ENCODE data around the gene GDI1.

DNA sequence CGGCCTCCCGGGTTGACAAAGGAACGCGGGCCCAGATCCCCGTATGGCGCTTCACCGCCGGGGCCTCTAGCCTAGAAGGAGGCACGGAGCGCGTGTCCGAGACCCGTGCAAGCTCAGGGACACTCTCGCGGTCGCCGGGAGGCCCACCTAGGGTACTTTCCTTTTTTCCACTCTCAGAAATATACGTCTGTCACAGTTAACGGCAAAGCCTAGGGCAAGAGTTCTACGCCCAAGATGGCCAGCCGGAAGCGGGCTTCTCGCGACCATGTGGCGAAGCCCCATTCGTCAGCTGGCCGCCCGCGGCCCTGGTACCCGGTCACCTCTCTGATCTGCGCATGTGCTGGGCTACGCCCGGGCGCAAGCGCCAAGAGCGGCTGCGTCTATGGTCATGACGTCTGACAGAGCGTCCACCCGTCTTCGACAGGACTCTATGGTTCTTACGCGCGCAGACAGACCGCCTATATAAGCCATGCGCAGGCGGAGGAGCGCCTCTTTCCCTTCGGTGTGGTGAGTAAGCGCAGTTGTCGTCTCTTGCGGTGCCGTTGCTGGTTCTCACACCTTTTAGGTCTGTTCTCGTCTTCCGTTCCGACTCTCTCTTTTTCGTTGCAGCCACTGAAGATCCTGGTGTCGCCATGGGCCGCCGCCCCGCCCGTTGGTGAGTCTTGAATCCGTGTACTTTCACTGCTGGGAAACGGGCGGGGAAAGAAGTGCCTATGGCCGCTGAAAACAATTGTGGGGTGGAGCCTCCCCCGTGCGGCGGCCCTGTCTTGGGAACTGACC is 38.9 kb upstream of the GDI1 start, which contains the start of gene RPL10:
- TF ChIP-seq POLR2A (IDR thresholded peaks at IDR 0.05) (peak in 1 of 2 donors; percentile 88), CTCF (IDR thresholded peaks at IDR 0.05) (no peak)
